Stimulated activated CD8-positive, alpha-beta memory T cell treated with anti-CD3 and anti-CD28 coated beads, Interleukin-7, amount 100 ng/mL, for 24 hours (primary cell): ENCODE measurements around the gene BTN1A1.
A peak's percentile ranks its signal among the peaks of the same experiment; 100 is the strongest.
"Not testable (repeated sequence)": the region's sequence is repeated elsewhere in the genome, so short reads cannot be mapped to it uniquely, and the experiment has no call there.

ENCODE experiments used
- DNase-seq: peaks from one replicate; pipeline ENCODE4 v3.0.0-alpha.2; 2020; ENCODE audit warnings: low read depth

The BTN1A1 gene

DNA sequence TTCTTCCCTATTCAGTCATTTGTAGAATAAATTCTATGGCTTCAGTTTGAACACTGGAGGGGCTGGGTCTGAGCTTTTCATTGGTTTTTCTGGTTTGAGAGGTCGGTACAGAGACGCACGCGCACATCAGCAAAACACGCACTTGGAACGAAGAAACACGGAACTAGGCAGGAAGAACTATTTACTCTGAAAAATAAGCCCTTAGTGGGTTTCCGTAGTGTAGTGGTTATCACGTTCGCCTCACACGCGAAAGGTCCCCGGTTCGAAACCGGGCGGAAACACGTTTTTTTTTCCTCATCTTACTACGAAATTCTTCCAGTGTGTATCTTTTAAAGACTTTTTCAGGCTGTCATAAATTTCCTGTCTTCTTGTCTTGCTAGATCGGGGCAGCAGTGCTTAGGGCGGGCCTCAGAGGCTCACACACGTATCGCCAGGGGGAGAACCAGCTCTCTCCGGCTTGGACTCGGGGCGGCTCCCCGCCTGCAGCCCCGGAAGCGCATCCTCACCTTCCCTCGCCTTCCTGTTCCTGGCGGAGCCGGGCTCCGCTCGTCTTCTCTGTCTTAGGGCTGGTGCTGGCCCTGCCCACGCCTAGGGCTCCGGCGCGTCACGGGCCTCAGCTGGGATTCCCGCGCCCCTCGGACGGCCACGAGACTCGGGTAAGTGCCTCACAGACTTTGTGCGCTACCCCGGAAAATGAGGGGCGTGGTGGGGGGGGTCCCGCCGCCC lies 37.9 kb downstream of the BTN1A1 start, which contains the start of gene HMGN4:
HMGN4 (plus strand) TSS at position 521 of the 726 bp plus-strand sequence. CDS start 6,841 bp downstream, outside the sequence.
- peak; percentile 43 for DNase-seq

DNA sequence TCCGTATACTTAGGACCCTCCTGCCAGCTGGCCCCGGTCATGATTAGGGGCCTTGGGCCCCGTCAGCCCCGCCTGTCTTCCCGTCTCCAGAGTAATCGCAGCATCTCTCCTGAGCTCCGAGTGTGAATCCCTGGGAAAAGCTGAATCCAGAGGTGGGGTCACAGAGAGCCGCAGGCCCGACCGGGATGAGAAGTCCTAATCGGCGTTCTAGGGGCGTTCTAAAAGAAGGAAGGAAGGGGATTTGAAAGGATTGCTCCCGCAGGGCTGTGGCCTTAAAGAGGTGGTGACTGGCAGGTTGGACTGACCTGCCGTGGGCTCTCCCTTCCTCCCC lies 38.4 kb downstream of the BTN1A1 start:
- DNase-seq = no peak

GRCh38 chr6:26539071-26539615 lies 39.0 kb downstream of the BTN1A1 start:
- DNase-seq = no peak

- DNase-seq = no peak
Observed at GRCh38 chr6:26541579-26541978, 41.5 kb downstream of the BTN1A1 start.

DNA sequence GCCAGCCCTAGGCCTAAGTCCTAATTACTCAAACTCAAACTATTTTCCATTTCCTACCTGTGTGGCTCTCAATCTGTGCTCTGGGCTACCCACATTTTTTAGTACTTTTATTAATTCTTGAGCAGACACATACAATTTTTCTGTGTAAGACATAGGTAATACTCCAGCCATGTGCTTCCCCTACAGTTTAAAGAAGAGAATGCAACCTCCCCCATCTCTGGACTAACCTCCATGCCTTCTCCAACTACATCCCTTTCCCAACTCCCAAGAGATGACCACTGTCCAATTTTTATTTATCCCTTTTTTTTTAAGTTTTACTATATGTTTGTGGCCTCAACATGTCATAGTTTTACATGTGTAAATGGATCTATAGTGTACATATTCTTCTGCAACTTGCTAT lies 43.9 kb downstream of the BTN1A1 start:
- no peak for DNase-seq

- DNase-seq = no peak
Observed at GRCh38 chr6:26544473-26544872, 44.4 kb downstream of the BTN1A1 start.

DNA sequence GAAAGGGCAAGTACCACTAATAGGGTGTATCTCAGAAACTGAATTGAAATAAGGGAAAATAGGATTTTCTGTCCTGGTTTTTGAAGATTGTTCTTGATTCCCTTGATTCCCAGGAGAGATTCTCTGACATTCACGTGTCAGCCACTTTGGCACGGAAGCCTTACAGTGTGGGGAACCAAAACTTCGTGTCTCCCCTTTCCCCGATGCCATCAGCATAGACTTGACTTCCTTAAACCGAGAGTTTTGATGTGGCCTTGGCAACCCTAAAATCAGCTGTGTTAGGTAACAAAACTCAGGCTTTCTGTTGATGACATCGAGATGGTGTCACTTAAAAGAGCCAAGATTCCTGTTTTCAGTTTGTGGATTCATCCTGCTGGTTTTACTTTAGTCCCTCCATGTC lies 45.5 kb downstream of the BTN1A1 start:
- no peak for DNase-seq

- not testable (repeated sequence) for DNase-seq
Observed at GRCh38 chr6:26547363-26547762, 47.3 kb downstream of the BTN1A1 start.

DNA sequence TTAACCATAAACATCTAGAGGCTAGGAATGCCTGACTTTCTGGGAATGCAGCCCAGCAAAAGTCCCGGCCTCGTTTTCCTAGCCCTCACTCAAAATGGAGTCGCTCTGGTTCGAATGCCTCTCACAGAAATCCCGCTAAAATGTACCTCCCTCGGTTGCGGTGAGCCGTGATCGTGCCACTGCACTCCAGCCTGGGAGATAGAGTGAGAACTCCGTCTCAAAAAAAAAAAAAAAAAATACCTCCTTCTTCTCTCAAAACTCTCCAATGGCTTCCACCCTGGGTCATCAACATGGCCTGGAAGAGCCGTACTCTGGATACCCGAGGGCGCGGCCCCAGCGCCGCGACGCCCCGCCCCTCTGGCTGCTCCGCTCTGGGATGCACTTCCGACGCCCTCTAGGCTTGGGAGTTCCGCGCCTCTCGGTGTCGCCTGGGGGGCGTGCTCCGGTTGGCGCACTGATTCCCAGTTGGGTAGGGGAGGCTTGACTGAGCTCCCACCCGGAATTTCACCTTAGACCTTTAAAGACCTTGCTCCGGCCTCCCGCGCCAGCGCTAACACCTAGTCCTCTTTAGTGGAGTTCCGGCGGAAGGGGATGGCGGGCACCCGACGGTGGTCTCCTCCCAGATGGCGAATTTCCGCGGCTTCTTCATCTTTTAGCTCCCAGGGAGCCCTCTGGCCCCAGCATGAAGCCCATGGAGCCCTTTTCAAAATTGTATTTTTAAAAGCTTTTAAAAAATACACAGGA lies 50.3 kb downstream of the BTN1A1 start:
- DNase-seq = no peak

DNA sequence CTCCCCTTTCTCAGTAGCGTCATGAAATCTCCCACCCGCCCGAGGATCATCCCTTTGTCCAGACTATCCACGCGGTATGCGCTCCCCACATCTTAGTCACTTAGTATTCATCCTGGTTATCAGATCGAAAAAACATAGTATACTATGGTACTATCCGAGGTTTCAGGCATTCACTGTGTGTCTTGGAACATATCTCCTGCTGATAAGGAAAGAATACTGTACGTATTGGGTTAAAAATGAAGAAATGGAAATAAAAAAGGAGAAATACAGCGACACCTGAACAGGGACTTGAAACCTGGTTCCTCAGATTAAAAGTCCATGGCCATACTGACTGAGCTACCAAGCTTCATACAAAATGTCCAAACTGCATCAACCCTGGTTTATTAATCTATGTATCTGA lies 52.1 kb downstream of the BTN1A1 start:
- no peak for DNase-seq

DNA sequence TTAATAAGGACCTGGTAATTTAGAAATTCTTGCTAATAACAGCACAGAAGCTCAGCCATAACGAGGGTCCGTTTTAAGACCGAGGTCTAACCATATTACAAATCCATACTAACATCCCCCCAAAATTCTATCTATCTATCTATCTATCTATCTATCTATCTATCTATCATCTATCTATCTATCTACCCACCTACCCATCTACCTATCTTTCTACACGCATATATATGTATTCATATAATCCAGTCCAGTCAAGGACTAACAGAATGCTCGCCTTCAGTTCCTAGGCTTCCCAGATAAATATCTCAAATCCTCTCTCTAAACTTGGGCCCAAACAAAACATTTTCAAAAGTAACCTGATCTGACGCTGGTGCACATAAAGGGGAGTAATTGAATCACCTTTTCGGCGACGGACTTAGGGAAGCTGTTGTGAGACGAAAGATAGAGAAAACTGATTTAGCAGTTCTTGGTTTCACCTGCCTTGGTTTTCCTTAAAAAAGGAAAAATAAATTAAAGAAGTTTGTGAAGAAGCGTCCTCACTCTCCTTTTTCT lies 52.6 kb downstream of the BTN1A1 start:
- DNase-seq = no peak

- peak; percentile 58 for DNase-seq
Observed at GRCh38 chr6:26553264-26553634, 53.1 kb downstream of the BTN1A1 start.

GRCh38 chr6:26553635-26554446 lies 53.7 kb downstream of the BTN1A1 start:
- peak; percentile 65 for DNase-seq

DNA sequence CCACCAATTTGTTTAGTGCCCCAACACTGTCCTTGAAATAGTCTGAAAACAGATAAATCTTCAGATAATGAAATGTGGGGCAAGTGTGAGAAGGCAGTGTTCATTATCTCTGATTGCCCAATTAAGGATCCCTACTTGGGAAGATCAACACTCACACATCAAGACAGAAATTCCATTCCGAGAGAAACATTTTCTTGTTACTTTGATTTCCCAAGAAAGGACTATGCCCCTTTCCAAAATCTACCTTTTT lies 54.3 kb downstream of the BTN1A1 start:
- DNase-seq = no peak

DNA sequence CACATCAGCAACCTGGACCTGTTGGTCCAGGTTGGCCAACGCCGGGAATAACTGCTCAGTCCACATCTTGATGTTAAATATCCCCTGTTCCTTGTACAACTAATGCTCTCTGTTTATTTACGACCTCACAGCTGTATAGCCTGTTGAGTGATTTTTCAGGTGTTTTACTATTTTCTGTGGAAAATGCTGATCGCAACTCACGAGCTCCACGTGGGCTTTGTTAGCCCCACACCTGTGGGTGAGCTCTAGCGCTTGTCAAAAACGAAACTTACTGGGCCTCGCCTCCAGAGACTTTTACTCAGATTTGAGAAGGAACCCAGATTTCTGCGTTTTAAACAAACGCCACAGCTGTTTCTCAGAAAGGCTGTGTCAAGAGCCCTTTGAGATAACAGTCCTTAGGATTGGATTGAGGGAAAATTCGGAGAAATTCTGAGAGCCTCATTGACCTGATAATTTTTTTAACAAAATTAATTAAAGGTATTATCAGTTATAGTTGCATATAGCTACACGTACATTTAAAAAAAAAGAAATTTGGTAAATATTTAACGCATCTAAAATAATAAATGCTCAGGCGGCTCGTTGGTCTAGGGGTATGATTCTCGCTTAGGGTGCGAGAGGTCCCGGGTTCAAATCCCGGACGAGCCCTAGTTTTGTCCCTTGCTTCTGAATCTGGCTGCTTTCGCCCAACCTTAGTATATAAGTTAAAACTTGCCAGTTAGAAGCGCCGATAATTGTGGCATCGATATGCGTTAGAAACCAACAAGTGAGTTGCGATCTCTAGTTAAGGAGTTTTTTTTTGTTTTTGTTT lies 54.8 kb downstream of the BTN1A1 start:
- DNase-seq = no peak

- DNase-seq = no peak
Observed at GRCh38 chr6:26555505-26556262, 55.6 kb downstream of the BTN1A1 start.

DNA sequence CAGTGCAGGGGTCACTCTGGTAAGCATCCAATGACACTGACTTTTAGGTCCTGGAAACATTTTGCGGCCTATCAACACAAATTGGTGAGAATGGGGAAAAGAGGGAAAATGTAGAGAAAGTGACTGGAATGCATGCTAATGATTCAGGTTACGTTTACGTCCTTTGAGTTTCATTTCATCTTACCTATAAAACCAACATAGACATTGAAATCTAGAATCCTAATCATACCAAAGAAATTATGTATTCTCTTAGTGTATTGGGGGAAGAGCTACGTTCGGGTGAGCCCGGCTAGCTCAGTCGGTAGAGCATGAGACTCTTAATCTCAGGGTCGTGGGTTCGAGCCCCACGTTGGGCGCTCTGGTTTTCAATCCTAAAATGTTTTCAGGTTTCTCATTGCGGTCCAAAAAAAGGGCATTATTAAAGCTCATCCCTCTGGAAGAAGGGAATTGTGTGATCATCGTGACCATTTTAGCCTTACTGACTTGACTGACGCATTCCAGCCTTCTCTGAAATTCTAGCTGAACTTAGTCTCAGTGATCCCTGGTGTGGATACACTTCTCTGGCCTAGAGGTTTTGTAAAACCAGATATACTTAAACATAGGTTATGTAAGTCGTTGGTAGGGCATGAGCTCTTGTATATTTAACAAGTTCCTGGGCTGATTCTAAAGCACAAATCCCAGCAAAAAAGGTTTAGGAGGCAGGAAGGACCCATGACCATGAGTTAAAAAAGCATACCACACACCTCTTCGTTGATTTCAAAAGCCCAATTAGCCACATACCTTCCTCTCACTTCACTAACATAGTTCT lies 56.4 kb downstream of the BTN1A1 start:
- DNase-seq = no peak
